ENCODE results near the gene RTKN2. TPM values are rescaled to one million over a fixed set of nuclear protein-coding genes. Genes with fewer than 3 reads are reported as not detected.

The RTKN2 gene
- polyA plus RNA-seq, 1 of the 3 experiments (the other 2 are of a cell fraction): 1.4 TPM

GRCh38 chr10:62214364-62214874, 54.2 kb downstream of the RTKN2 start (continued):
- TF ChIP-seq RXRA (IDR thresholded peaks at IDR 0.05; ENCODE audit: borderline replicate concordance, low read depth) (no peak), NRF1 (IDR thresholded peaks at IDR 0.05; ENCODE audit: low read depth, low read length) (no peak)

DNA sequence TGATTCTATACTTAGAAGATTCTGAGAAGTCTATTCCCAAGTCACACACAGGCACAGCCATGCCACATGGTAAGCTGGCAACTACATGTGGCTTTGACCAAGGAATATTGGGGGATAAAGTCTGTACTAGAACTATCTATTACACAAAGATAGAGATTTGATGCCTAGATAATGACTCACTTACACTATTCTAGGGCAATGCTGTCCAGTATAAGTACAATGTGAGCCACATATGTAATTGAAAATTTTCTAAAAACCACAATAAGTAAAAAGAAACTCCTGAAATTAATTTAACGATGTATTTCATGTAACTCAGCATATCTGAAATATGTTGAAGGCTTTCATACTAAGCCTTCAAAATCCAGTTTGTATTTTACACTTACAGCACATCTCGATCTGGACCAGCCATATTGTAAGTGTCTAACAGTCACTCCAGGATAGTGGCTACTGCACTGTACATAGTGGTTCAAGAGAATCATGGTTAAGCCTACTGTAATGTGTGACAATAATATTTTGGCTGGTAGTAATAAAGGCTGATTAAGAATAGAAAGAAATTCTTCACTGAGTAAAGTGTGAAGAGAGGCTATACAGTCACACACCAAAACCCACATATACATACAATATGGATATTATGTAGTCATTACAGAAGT, 62.8 kb downstream of the RTKN2 start:
- Histone ChIP-seq H3K79me2 (ENCODE audit: insufficient read depth) (no peaks in the 10 kb centered on the region), H4K20me1 (ENCODE audit: insufficient read depth) (no peaks in the 10 kb centered on the region), H2AFZ (ENCODE audit: low read depth) (no peak overlapping the region), H3K36me3 (replicated peaks in 1 of 2; ENCODE audit: control insufficient read depth in 1 of 2, insufficient read depth in 2 of 2, low read length in 1 of 2) (peaks cover 9 to 22% of the 10 kb centered on the region in 2 experiments), H3F3A (replicated peaks; ENCODE audit: insufficient read depth) (no peaks in the 10 kb centered on the region), H3K4me3 (ENCODE audit: low read depth in 2 of 2, low read length in 1 of 2) (no peak overlapping the region), H3K27ac (ENCODE audit: low read depth in 2 of 2, low read length in 1 of 2) (no peak overlapping the region), H3K9ac (no peak overlapping the region), H3K9me2 (0 out of 2 replicates have a peak, but pooled peaks cover 3% of the 10 kb centered on the region), H3K9me3 (no peaks in the 10 kb centered on the region), H3K4me1 (ENCODE audit: control insufficient read depth in 1 of 2, insufficient read depth in 2 of 2, low read depth in 1 of 2, low read length in 1 of 2) (no peaks in the 10 kb centered on the region), H3K4me2 (no peak overlapping the region), H3K27me3 (ENCODE audit: insufficient read depth) (no peaks in the 10 kb centered on the region)
- CTCF ChIA-PET: no interaction called here
- POLR2A ChIA-PET: no interaction called here
- no peak for DNase-seq
- WGBS (ENCODE audit: low lambda C conversion rate): 88% methylated on average over 2 of the region's 2 CpGs
- no peak for TF ChIP-seq FOXM1 (IDR thresholded peaks at IDR 0.05; ENCODE audit: low read depth)
- no peak for TF ChIP-seq TEAD4 (IDR thresholded peaks at IDR 0.05; ENCODE audit: borderline replicate concordance, insufficient read depth)
- TF ChIP-seq SIN3A (IDR thresholded peaks at IDR 0.05; ENCODE audit: borderline replicate concordance, low read depth, low read length): no peak

GRCh38 chr10:62199584-62199983, 69.1 kb downstream of the RTKN2 start:
- Histone ChIP-seq H3K4me3 (ENCODE audit: low read depth in 2 of 2, low read length in 1 of 2) (no peak overlapping the region), H3F3A (replicated peaks; ENCODE audit: insufficient read depth) (no peaks in the 10 kb centered on the region), H3K36me3 (replicated peaks in 1 of 2; ENCODE audit: control insufficient read depth in 1 of 2, insufficient read depth in 2 of 2, low read length in 1 of 2) (peaks cover 15 to 18% of the 10 kb centered on the region in 2 experiments), H3K27me3 (ENCODE audit: insufficient read depth) (no peaks in the 10 kb centered on the region), H3K9ac (no peak overlapping the region), H3K4me2 (no peak overlapping the region), H3K9me2 (no peaks in the 10 kb centered on the region), H3K4me1 (ENCODE audit: control insufficient read depth in 1 of 2, insufficient read depth in 2 of 2, low read depth in 1 of 2, low read length in 1 of 2) (peaks cover 0 to 29% of the 10 kb centered on the region in 2 experiments; a peak in 2 of 4 replicates), H3K79me2 (ENCODE audit: insufficient read depth) (no peaks in the 10 kb centered on the region), H3K9me3 (no peaks in the 10 kb centered on the region), H4K20me1 (ENCODE audit: insufficient read depth) (no peaks in the 10 kb centered on the region), H2AFZ (ENCODE audit: low read depth) (no peak overlapping the region), H3K27ac (ENCODE audit: low read depth in 2 of 2, low read length in 1 of 2) (no peak overlapping the region)
- ChIA-PET POLR2A (no interaction called here), CTCF (interaction anchor here (1.5 kb wide), 1 partner anchor 46 kb away, joined by 4 read pairs; no protein-coding TSS in a partner anchor)
- WGBS (ENCODE audit: low lambda C conversion rate): 96% methylated on average over 1 of the region's 1 CpG
- no peak for DNase-seq
- TF ChIP-seq GATA2 (CRISPR knock-in tag; IDR thresholded peaks at IDR 0.05) (no peak), CTCF (IDR thresholded peaks at IDR 0.05) (no peak), RFX5 (IDR thresholded peaks at IDR 0.05; ENCODE audit: low read length) (no peak), TAF1 (IDR thresholded peaks at IDR 0.05; ENCODE audit: borderline replicate concordance, low read depth, low read length) (no peak), FOSL2 (IDR thresholded peaks at IDR 0.05; ENCODE audit: borderline replicate concordance, low read depth) (no peak), TEAD4 (IDR thresholded peaks at IDR 0.05; ENCODE audit: borderline replicate concordance, insufficient read depth) (no peak), USF1 (IDR thresholded peaks at IDR 0.05; ENCODE audit: borderline replicate concordance, low read depth) (no peak), NFIC (IDR thresholded peaks at IDR 0.05; ENCODE audit: borderline replicate concordance) (no peak), GABPA (IDR thresholded peaks at IDR 0.05; ENCODE audit: low read depth) (no peak), TCF12 (IDR thresholded peaks at IDR 0.05) (no peak)
- TF ChIP-seq, protein P1, sequence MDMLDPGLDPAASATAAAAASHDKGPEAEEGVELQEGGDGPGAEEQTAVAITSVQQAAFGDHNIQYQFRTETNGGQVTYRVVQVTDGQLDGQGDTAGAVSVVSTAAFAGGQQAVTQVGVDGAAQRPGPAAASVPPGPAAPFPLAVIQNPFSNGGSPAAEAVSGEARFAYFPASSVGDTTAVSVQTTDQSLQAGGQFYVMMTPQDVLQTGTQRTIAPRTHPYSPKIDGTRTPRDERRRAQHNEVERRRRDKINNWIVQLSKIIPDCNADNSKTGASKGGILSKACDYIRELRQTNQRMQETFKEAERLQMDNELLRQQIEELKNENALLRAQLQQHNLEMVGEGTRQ (IDR thresholded peaks at IDR 0.05; ENCODE audit: borderline replicate concordance, low read depth, low read length): no peak
